GM18526 (cell line): ENCODE data around the gene PTPN9.

ENCODE experiments used
- POLR2A ChIP-seq: IDR thresholded peaks from 3 replicates; pipeline ENCODE4 v1.6.1; 2011; ENCODE audit not compliant: insufficient read length; ENCODE audit errors: extremely low read depth

The PTPN9 gene

GRCh38 chr15:75446151-75446550 lies 133.0 kb downstream of the PTPN9 start:
- TF ChIP-seq POLR2A = no peak

- no peak for TF ChIP-seq POLR2A
Observed at GRCh38 chr15:75437721-75438120, 141.4 kb downstream of the PTPN9 start.

- no peak for TF ChIP-seq POLR2A
Observed at GRCh38 chr15:75436881-75437280, 142.2 kb downstream of the PTPN9 start.

- no peak for TF ChIP-seq POLR2A
Observed at GRCh38 chr15:75431682-75432081, 147.4 kb downstream of the PTPN9 start.

DNA sequence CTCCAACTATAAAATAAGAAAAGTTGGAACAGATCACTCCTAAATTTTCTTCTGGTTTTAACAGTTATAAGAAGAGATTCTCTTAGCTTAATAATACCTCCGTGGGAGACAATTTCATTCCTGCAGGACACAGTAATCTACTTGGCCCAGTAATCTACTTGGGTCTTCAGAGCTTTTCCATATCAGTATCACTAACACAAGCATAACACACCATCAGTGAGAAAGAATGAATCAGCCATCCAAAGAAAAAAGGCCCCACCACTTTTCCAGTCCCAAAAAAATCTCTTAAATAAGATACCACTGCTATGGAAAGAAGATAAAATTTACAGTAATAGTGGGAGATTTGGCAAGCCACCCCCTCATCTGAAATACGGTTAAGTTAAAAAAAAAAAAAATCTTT lies 147.8 kb downstream of the PTPN9 start:
- no peak for TF ChIP-seq POLR2A

GRCh38 chr15:75430259-75430658 lies 148.9 kb downstream of the PTPN9 start:
- TF ChIP-seq POLR2A = no peak

DNA sequence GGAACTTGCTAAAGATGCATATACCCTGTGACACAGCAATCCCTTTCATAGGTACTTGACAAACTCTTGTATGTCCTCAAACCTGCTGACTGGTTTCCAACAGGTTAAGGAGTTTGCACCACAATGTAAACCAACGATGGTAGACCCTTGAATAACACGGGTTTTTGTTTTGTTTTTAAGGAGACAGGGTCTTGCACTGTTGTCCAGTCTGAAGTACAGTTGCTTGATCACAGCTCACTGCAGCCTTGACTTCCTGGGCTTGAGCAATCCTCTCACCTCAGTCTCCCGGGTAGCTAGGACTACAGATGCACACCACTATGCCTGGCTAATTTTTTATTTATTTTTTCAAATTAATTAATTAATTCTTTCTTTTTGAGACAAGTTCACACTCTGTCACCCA lies 151.0 kb downstream of the PTPN9 start:
- TF ChIP-seq POLR2A = no peak

DNA sequence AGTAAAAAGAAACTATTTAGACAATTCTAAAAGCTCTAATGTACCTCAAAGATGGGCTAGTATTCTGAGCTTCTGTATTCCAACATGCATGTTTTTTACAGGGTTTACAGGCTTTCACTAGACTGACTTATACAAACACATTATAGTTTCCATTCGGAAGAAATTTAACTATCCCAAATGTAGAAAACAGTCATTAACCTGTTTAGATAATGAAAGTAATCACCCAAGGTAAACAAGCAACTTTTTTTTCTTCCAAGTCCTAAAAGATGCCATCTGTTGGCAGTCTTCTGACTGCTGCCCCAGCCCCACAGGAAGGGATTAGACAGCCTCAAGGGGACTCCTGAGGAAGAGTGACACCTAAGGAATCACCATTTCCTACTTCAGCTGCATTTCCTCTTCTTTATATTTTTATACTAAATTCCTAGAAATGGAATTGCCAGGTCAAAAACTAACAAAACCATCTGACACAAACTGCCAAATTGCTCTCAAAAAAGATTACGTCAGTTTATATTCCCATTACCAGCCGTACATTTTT lies 153.1 kb downstream of the PTPN9 start:
- TF ChIP-seq POLR2A = no peak

DNA sequence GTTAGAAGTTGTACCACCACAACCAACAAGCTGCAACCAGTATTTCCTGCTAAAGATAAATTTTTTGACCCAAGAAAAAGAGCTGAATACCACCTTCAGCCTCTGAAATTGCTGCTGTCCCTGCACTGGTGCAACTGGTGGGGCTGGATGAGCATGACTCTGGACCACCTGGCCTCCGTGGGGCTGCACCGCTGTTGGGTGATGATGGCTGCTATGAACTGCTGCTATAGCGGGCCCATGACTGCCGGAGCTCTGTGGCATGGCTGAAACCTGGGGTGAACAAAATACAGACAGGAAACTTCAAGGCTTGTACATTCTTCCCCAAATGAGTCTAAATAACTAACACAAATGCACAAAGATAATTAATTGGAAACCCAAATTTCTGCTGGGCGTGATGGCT lies 156.6 kb downstream of the PTPN9 start:
- TF ChIP-seq POLR2A = no peak

DNA sequence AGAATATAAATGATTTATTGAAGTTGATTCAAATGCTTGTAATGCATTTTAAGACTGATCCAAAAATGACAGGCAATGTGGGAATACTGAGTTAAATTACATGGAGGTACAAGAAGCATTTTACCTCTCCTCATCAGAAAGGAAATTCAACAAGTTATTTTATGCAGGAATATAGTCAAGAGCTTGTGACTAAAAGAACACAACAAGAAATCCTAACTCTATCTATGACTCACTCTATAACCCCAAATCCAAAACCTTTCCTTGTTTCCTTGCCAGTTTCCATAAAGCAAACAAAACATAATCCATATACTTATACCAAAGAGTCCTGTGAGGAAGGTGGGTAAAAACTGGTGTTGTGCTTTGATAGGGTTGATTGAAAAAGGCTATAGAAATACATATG lies 158.4 kb downstream of the PTPN9 start:
- TF ChIP-seq POLR2A = no peak

- no peak for TF ChIP-seq POLR2A
Observed at GRCh38 chr15:75416584-75416983, 162.5 kb downstream of the PTPN9 start.
